Bronchial epithelial cell (primary cell): ENCODE data around the gene EIF3F. TPM values are rescaled to one million over a fixed set of nuclear protein-coding genes. Genes with fewer than 3 reads are reported as not detected.

Experiments
- DNase-seq: peaks from one replicate; pipeline ENCODE4 v3.0.0-alpha.2; 2010; ENCODE audit warnings: low read depth
- FAIRE-seq: peaks from 2 replicates; lab custom pipeline; 2011; peaks lifted over from hg19 to GRCh38; lab: Jason Lieb, UNC
- H3K27me3 ChIP-seq: 2 replicates; pipeline ENCODE4 v1.5.1; 2011; ENCODE audit warnings: low read length; ENCODE audit not compliant: control insufficient read depth, insufficient read depth
- H3K36me3 ChIP-seq: 2 replicates; pipeline ENCODE4 v1.5.1; 2011; ENCODE audit warnings: low read length; ENCODE audit not compliant: control insufficient read depth, insufficient read depth
- H3K4me3 ChIP-seq: 2 replicates; pipeline ENCODE4 v1.5.1; 2011; ENCODE audit warnings: mild to moderate bottlenecking, low read depth, low read length, control low read depth
- CTCF ChIP-seq: IDR thresholded peaks from 2 replicates; pipeline ENCODE4 v1.5.1; 2011; ENCODE audit warnings: mild to moderate bottlenecking, moderate library complexity, low read length, control low read depth, inconsistent platforms; ENCODE audit not compliant: insufficient read depth, severe bottlenecking
- total RNA-seq: library from RNA; depleted of rRNA; stranded (reverse); fragments of >200 nt; gene quantifications from 2 replicates; pipeline ENCODE4 v1.2.1, GENCODE V29; 2014

Gene EIF3F
- total RNA-seq, 1 donor from 2014 or later = 222 TPM

GRCh38 chr11:7968686-7969085, 18.5 kb upstream of the EIF3F start:
- Histone ChIP-seq H3K27me3 (no peaks in the 10 kb centered on the region), H3K4me3 (no peak overlapping the region), H3K36me3 (no peaks in the 10 kb centered on the region)
- DNase-seq (no peak), FAIRE-seq (no peak)
- no peak for TF ChIP-seq CTCF

GRCh38 chr11:7969756-7970646, 17.1 kb upstream of the EIF3F start:
- Histone ChIP-seq H3K36me3 (no peaks in the 10 kb centered on the region), H3K4me3 (no peak overlapping the region), H3K27me3 (no peaks in the 10 kb centered on the region)
- DNase-seq (no peak), FAIRE-seq (no peak)
- TF ChIP-seq CTCF = no peak

- DNase-seq (no peak), FAIRE-seq (no peak)
- H3K27me3 ChIP-seq = no peaks in the 10 kb centered on the region
- no peak for TF ChIP-seq CTCF
- no peak overlapping the region for H3K4me3 ChIP-seq
- no peaks in the 10 kb centered on the region for H3K36me3 ChIP-seq
Measured at GRCh38 chr11:7971846-7972245, 15.3 kb upstream of the EIF3F start.

GRCh38 chr11:7973011-7973410, 14.1 kb upstream of the EIF3F start:
- no peak for DNase-seq
- Histone ChIP-seq H3K4me3 (no peak overlapping the region), H3K27me3 (no peaks in the 10 kb centered on the region), H3K36me3 (no peaks in the 10 kb centered on the region)
- no peak for FAIRE-seq
- TF ChIP-seq CTCF = no peak

- TF ChIP-seq CTCF = no peak
- Histone ChIP-seq H3K27me3 (no peaks in the 10 kb centered on the region), H3K36me3 (no peaks in the 10 kb centered on the region), H3K4me3 (no peak overlapping the region)
- DNase-seq = no peak
- FAIRE-seq = no peak
Measured at GRCh38 chr11:7974668-7975067, 12.5 kb upstream of the EIF3F start.
